Gastroesophageal sphincter (tissue), 4 donors: ENCODE results near the gene RFT1. TPM values are rescaled to one million over a fixed set of nuclear protein-coding genes. Genes with fewer than 3 reads are reported as not detected.

ENCODE experiments used
- ATAC-seq: fragments of 150-250 bp; one replicate; pipeline ENCODE4 v1.9.1; 2016; ENCODE audit warnings: mild to moderate bottlenecking, moderate library complexity
- H3K27ac ChIP-seq, 4 donors: fragments of 200-600 bp; sonication (generic) in 3 of 4; 1 replicate in 3 of 4; 2 replicates in 1 of 4; pipeline ENCODE4 v1.5.1; 2016 to 2019
- H3K27me3 ChIP-seq: fragments of 200-600 bp; sonication (generic); one replicate; pipeline ENCODE4 v1.5.1; 2019
- H3K36me3 ChIP-seq, 2 donors: fragments of 200-600 bp; sonication (generic); one replicate each; pipeline ENCODE4 v1.5.1; 2019; ENCODE audit warnings: control low read depth in 1 of 2
- H3K4me1 ChIP-seq, 3 donors: fragments of 200-600 bp; sonication (generic); 1 replicate in 2 of 3; 2 replicates in 1 of 3; pipeline ENCODE4 v1.5.1; 2016 to 2019; ENCODE audit warnings: control low read depth in 2 of 3
- H3K4me3 ChIP-seq, 2 donors: fragments of 200-600 bp; sonication (generic); one replicate each; pipeline ENCODE4 v1.5.1; 2019; ENCODE audit warnings: mild to moderate bottlenecking in 1 of 2, moderate library complexity in 1 of 2
- H3K9me3 ChIP-seq, 3 donors: fragments of 200-600 bp; sonication (generic); one replicate each; pipeline ENCODE4 v1.5.1; 2017 to 2019; ENCODE audit warnings: control low read depth in 2 of 3
- EP300 ChIP-seq: sonication (generic); formaldehyde crosslinking; IDR thresholded peaks from one replicate; pipeline ENCODE4 v1.6.1; 2017; ENCODE audit warnings: antibody characterized with exemption, mild to moderate bottlenecking
- POLR2A ChIP-seq, 2 donors: fragments of 450-650 bp; IDR thresholded peaks; one replicate each; pipeline ENCODE4 v1.6.1; 2017; ENCODE audit warnings: antibody characterized with exemption in 2 of 2, mild to moderate bottlenecking in 2 of 2, moderate library complexity in 1 of 2
- POLR2AphosphoS5 ChIP-seq: sonication (generic); formaldehyde crosslinking; IDR thresholded peaks from one replicate; pipeline ENCODE4 v1.6.1; 2017; ENCODE audit warnings: antibody characterized with exemption
- WGBS, 2 donors: methylation state at CpG; one replicate each; pipeline ENCODE4 v1.1.5; 2018; ENCODE audit warnings: low coverage in 1 of 2; 5-methylcytosine and 5-hydroxymethylcytosine counted together
- total RNA-seq, 4 donors: library from RNA; depleted of rRNA; stranded (reverse); fragments of >200 nt; gene quantifications; one replicate each; pipeline ENCODE4 v1.1.0, GENCODE V29; 2016
- TF ChIP-seq, protein P1 (sequence below), 4 experiments: fragments of 200-600 bp in 2 of 4; fragments of 450-650 bp in 2 of 4; sonication (generic) in 1 of 4; IDR thresholded peaks; one replicate each; pipeline ENCODE4 v1.5.1; 2017 to 2019; ENCODE audit warnings: antibody characterized with exemption in 4 of 4, mild to moderate bottlenecking in 2 of 4, moderate library complexity in 2 of 4

The RFT1 gene
- total RNA-seq, 4 donors from 2014 or later: 6.5 to 7.6 (median 7.2) TPM

DNA sequence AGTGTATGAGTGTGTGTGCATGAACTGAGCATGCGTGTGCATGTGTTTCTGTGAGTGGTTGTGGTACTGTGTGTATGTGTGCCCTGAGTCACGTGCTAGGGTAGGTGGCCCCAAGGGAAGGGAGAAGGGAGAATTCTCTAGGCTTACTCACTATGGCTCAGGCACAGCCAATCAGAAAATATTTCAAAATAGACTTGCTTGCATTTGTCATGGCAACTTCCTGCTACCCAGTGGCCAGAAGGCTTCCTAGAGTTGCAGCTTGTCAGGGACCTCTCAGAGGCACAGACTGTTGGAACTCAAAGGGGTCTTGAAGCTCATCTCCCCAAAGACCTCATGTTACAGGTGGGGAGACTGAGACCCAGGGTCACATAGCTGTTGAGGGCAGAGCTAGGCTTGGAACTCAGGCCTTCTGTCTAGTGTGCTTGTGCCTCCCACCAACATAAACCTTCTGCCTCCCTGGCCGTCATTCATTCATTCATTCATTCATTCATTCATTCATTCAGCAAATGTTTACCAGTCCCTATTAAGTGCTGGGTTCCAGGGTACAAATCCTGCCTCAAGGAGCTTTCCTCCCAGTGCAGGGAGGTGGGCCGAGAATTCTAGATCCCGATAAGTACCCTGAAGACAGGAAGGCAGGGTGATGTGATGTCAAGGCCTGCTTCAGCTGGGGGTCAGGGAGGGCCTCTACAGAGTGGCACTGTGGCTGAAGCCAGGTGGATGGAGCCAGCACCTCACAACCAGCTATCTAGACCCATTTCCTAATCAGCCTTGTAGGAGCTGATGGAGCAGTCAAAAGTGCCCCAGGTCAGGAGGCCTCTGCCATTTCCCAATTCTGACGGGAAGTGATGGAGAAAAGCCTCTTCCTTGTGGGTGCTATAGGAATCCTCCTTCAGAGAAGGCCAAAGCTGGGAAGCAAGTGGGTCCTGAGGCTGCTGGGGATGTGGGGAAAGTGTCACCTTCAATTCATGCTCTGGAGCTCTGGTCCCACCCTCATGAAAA is 10.9 kb upstream of the RFT1 start:
- H3K27me3 ChIP-seq: no peaks in the 10 kb centered on the region
- no peaks in the 10 kb centered on the region for H3K9me3 ChIP-seq
- TF ChIP-seq POLR2AphosphoS5 (no peak), EP300 (no peak), POLR2A (IDR thresholded peaks at IDR 0.05) (no peak)
- TF ChIP-seq, protein P1, sequence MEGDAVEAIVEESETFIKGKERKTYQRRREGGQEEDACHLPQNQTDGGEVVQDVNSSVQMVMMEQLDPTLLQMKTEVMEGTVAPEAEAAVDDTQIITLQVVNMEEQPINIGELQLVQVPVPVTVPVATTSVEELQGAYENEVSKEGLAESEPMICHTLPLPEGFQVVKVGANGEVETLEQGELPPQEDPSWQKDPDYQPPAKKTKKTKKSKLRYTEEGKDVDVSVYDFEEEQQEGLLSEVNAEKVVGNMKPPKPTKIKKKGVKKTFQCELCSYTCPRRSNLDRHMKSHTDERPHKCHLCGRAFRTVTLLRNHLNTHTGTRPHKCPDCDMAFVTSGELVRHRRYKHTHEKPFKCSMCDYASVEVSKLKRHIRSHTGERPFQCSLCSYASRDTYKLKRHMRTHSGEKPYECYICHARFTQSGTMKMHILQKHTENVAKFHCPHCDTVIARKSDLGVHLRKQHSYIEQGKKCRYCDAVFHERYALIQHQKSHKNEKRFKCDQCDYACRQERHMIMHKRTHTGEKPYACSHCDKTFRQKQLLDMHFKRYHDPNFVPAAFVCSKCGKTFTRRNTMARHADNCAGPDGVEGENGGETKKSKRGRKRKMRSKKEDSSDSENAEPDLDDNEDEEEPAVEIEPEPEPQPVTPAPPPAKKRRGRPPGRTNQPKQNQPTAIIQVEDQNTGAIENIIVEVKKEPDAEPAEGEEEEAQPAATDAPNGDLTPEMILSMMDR (IDR thresholded peaks at IDR 0.05): no peak
- H3K27ac ChIP-seq: no peak overlapping the region
- H3K4me3 ChIP-seq: no peak overlapping the region
- 62 to 94% methylated on average over 3 of the region's 6 CpGs for WGBS, 2 donors
- H3K4me1 ChIP-seq: peaks cover 0 to 17% (median 3%) of the 10 kb centered on the region in 3 donors
- ATAC-seq: no peak
- H3K36me3 ChIP-seq: no peaks in the 10 kb centered on the region

DNA sequence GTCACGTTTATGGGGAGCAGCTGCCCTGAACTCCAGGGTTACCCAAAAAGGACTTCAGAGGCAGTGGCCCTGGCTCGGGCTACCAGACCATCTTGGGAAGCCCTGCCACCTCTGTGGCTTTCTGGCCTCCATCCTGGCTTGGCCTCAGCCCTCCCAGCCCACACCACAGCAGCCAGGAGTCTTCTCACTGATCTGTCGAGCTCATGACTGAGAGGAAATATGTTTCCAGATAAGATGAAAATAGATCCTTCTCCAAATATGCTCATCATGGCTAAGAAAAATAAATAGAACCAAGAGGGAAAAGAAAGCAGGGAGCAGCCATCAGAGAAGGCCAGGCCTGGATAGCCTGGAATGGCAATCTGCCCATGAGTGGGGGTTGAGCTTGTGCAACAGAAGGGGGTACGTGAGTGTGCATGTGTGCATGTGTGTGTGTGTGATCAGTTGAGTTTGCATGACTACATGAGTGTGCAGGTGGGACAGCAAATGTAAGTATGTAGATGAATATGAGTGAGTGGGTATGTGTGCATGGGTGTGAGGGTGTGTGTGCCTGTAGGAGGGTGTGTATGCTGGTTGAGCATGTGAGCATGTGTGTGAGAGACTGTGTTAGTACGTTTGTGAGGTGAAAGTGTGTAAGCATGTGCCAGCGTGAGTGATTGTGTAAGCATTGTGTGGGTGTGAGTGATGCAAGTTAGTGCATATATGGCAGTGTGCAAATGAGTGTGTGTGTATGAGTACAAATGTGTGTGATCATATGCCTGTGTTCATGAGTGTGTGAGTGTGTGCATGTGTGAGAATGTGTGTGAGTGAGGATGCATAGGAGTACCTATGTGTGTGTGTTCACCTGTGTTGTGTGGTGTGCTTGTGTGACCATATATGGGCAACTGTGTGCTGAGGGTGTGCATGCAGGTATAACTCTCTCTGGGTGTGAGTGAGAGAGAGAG is 9.9 kb upstream of the RFT1 start:
- H3K36me3 ChIP-seq: no peaks in the 10 kb centered on the region
- H3K9me3 ChIP-seq: no peaks in the 10 kb centered on the region
- no peak for TF ChIP-seq POLR2A (IDR thresholded peaks at IDR 0.05)
- TF ChIP-seq, protein P1 (IDR thresholded peaks at IDR 0.05): no peak
- no peak for TF ChIP-seq EP300
- no peak for TF ChIP-seq POLR2AphosphoS5
- WGBS, 2 donors: 24 to 36% methylated on average over 4 to 6 of the region's 6 CpGs
- H3K27ac ChIP-seq: peak overlapping the region in 1 of 4 donors; percentile 12
- no peak for ATAC-seq
- H3K4me1 ChIP-seq: peaks cover 0 to 17% (median 3%) of the 10 kb centered on the region in 3 donors
- H3K4me3 ChIP-seq: no peak overlapping the region
- H3K27me3 ChIP-seq: no peaks in the 10 kb centered on the region

DNA sequence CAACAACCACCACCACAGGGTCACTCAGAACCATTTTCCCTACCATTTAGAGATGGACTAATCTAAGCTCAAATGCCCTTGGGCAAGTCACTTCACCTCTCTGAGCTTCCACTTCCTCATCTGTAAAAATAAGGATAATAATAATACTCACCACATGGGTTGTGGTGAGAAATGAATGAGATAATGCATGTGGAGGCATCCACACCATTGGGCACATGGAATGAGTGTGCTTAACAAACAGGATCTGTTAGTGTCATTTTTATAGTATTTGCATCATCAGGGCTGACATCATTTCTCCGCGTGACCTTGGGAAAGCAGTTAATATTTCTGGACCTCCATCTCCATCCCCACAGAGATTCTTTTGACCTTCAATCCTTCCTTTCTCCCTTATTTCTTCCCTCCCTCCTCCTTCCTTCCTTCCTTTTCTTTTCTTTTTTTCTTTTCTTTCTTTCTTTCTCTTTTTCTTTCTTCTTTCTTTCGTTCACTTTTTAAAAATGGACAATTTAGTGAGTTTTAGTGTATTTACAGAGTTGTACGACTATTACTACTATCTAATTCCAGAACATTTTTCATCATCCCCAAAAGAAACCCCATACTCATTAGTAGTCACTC is 7.7 kb upstream of the RFT1 start:
- H3K9me3 ChIP-seq: no peaks in the 10 kb centered on the region
- 82 to 87% methylated on average over 3 to 4 of the region's 4 CpGs for WGBS, 2 donors
- TF ChIP-seq EP300 (no peak), POLR2A (IDR thresholded peaks at IDR 0.05) (no peak), POLR2AphosphoS5 (no peak)
- TF ChIP-seq, protein P1 (IDR thresholded peaks at IDR 0.05): no peak
- H3K27ac ChIP-seq: no peak overlapping the region
- no peak overlapping the region for H3K4me3 ChIP-seq
- H3K27me3 ChIP-seq: no peaks in the 10 kb centered on the region
- H3K4me1 ChIP-seq: peaks cover 0 to 25% (median 3%) of the 10 kb centered on the region in 3 donors
- no peaks in the 10 kb centered on the region for H3K36me3 ChIP-seq
- ATAC-seq: no peak

DNA sequence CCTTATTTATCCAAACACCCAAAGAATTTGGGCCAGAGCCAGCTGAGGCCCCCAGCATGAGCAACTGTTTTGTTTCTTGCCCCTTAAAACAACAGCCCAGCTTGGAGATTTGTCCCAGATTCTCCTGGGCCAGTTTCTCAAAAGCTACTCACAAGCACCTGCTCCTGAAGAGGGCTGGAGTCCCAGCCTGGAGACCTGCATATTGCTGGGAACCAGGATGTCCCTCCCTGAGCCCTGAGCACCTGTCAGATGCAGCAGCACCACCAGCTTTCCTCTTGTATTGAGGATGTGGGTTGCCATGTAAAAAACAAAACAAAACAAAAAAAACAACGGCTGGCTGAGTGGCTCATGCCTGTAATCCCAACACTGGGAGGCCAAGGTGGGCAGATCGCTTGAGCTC is 7.0 kb upstream of the RFT1 start:
- ATAC-seq: no peak
- Histone ChIP-seq H3K36me3 (no peaks in the 10 kb centered on the region), H3K4me1 (peaks cover 0 to 25% (median 3%) of the 10 kb centered on the region in 3 donors), H3K27ac (no peak overlapping the region), H3K9me3 (no peaks in the 10 kb centered on the region), H3K4me3 (no peak overlapping the region), H3K27me3 (no peaks in the 10 kb centered on the region)
- WGBS, 2 donors: 62 to 100% methylated on average over 1 to 2 of the region's 2 CpGs
- no peak for TF ChIP-seq EP300
- TF ChIP-seq POLR2AphosphoS5: no peak
- TF ChIP-seq, protein P1 (IDR thresholded peaks at IDR 0.05): no peak
- TF ChIP-seq POLR2A (IDR thresholded peaks at IDR 0.05): no peak
